SIG-M5 (cell line): ENCODE results near the gene FLAD1.
A peak's percentile ranks its signal among the peaks of the same experiment; 100 is the strongest.

ENCODE experiments used
- DNase-seq: peaks from one replicate; lab custom pipeline; 2025; lab: John Stamatoyannopoulos, UW

The FLAD1 gene

DNA sequence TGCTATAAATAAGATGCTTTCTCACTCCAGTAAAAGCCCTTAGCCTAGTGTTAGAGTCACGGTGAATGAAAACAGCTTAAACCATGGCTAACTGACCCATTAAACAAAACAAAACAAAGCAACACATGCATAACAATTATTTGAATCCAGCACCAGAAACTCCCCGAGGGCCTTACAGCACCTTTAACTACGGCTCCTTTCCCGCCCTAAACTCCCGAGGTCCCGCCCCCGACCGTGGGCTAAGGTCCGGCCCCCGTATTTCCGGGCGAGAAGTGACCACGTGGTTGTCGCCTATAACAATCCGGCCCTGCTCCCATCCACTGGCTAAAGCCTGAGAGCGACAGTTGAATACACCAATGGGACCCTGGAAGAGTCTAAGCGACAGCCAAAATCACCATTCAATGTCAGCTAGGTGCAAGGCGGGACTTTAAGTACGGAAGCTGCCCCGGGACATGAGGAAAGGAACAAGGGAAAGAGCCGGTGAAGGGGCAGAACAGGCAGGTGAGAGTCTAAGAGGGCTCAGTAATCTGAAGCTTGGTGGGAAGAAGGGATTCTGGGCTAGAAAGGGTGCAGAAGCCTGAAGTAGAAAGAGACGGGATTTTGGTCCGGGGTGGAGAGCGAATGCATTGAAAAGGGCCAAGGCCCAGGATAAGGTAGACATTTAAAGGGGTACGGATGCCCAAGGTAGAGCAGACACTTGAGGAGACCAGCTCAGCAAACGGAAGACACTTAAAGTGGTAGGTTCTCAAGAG, at the start of gene FLAD1:
TSS of gene FLAD1 (plus strand) at position 448 of the 752 bp plus-strand sequence. CDS start 351 bp downstream, outside the sequence.
- peak; percentile 100 for DNase-seq

DNA sequence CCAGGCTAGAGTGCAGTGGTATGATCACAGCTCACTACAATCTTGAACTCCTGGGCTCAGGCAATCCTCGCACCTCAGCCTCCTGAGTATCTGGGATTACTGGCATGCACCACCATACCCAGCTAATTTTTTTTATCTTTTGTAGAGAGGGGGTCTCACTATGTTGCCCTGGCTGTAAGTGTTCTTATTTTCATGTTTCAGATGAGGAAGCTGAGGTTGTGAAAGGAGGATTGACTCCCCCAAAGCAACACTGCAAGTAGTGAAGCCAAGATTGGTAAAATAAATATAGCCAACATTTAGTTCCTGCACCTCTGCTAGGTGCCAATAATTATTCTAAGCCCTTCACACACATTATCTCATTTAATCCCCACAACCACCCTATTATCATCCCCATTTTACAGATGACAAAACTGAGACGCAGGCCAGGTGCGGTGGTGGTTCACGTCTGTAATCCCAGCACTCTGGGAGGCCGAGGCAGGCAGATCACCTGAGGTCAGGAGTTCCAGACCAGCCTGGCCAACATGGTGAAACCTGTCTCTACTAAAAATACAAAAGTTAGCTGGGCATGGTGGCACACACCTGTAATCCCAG, 48.7 kb upstream of the FLAD1 start:
- no peak for DNase-seq

DNA sequence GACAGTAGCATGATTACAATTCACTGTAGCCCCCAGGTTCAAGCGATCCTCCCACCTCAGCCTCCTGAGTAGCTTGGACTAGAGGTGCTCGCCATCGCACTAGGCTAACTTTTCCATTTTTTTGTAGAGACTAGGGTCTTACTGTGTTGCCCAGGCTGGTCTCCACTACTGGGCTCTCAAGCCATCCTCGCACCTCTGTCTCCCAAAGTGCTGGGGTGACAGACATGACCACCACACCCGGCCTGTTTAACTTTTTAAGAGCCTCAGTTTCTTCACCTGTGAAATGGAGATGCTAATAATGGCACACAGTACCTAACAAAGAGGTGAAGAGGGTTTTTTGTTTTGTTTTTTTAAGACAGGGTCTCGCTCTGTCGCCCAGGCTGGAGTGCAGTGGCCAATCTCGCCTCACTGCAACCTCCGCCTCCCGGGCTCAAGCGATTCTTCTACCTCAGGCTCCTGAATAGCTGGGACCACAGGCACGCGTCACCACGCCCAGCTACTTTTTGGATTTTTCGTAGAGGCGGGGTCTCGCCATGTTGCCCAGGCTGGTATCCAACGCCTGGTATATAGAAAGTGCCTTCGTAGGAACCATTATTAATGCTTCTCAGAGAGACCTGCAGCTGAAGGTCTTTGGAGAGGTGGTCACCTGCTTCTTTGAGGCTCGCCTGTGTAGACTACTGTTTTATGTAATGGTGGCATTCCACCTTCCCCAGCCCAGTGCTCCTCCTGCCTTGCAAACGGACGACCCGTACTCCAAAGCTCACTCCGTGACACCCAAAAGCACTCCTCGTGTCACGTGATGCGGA, 47.2 kb upstream of the FLAD1 start:
- DNase-seq: no peak

DNA sequence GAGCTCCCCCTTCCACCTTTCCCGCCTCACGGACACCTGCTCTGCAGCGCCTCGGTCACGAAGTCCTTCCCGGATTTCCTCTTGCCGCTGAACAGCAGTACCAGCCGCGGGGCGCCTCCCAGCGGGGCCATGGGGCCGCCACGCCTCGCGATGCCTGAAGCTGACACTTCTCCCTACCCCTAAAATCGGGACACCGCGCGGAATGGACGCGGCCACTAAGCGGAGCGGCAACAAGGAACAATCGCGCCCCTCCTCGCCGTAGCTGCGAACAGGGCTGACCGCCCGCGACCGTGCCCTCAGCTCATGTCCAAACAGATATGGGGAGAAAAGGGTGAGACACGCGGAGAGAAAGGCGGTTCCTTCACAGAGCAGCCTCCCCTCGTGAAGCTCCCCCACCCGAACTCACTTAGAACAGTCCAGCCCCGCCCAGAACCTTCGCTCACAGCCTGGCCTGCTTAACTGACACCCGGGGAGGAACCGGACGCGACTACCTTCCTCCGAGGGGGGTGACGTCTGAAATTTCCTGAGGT, 46.5 kb upstream of the FLAD1 start, which contains the start of gene PMVK:
TSS of gene PMVK (minus strand) at position 165 of the 530 bp plus-strand sequence. CDS start at position 131, 34 bp downstream.
- peak; percentile 83 for DNase-seq

DNA sequence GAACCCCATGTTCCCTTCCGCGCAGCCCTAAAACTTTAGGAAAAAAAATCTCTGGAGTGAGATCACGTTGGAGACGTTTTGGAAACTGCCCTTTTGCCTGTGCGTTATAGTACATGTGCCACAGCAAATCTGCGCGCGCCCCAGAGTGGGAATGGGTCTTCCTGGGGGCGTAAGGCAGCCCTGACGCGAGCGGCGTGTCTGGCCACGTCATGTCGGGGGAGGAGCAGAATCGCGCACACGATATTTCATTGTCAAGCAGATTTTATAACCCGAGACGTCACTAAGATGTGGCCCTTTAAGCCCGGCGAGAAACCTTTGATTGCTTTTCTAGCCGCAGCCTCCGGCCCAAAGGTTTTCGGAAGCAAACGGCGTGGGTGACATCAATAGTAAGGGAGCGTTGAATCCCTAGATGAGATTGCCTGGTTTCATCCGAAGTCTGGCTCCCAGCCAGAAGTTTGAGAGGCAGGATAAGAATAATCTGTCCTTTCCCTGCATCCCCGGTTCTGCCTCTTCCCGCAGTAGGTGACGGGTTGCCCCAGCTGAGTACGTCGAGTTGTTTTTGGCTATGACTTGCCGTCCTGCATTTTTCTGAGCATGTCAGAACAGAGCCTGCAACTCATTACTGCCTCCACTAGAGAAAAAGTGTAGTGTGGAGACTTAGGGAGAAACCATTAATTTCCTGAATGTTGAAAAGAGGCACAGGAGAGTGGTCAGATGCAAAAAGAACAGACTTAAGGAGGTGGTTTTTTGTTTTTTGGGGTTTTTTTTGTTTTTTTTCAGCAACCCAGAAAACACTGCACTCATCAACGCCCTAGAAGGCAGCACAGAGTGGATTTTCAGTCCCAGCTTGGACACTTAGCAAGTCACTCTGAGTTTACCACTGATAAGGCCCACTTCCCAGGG, 45.8 kb upstream of the FLAD1 start:
- peak; percentile 68 for DNase-seq

DNA sequence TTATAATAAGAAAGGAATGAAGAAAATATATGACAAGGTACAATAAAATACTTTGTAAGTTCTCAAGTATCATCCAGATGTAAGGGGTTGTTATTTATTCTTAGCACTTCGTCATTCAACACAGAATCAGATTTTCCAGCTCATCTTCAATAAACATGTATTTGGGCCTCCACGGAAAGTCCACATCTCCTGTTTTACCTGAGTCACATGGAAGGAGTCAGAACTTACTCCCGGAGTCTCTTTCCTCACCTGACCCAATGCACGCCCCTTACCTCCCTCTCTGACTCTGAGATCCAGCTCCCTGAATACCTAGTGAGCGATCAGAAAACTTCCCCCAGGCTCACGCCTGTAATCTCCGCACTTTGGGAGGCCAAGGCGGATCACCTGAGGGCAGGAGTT, 45.2 kb upstream of the FLAD1 start:
- no peak for DNase-seq

DNA sequence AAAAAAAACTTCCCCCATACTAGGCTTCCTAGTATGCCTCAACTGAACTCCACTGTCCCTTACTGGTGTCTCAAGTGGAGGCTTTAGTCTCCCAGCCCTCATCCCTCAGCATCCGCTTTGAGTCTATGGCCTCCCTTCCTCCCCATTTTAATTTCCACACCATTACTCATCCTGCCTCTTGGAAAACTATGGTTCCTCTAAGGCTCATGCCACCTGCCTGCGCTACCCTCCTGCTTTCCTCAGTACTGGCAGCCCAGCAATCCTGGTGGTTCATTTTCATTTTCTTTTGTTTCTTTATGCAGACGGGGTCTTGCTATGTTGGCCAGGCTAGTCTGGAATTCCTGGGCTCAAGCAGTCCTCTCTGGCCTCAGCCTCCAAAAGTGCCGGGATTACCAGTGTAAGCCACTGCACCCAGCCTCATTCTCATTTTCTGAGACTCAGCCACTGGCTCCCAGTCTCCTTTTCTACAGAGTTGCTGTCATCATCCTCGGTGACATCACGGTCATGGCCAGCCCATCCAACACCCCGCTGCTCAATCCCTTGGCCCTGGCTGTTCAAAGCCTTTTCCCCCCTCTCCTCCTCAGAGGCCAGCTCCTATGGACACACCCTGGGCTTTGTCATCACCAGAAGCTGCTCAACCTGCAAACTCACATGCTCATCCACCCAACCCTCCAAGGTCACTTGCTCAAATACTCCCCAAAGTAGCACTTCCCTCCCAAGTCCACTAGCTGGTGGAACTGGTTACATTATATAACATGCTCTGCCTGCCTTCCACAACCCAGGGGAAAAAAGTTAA, 44.3 kb upstream of the FLAD1 start:
- no peak for DNase-seq

DNA sequence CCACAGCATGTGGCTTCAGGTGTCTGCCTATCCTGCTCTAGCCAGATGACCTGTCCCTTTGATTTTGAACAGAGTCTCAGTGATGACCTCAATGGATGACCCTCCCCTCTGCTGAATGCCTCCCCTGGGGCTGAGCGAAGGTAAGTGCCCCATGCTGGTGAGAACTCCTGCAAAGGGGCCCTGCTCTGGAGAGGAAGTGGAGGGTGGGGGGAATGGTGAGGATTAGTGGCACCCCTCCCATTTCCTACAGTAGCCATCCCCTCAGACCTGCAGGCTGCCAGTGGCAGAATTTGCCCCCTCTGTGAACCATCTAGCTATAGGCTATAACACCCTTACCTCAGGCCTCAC, 43.0 kb upstream of the FLAD1 start:
- no peak for DNase-seq

DNA sequence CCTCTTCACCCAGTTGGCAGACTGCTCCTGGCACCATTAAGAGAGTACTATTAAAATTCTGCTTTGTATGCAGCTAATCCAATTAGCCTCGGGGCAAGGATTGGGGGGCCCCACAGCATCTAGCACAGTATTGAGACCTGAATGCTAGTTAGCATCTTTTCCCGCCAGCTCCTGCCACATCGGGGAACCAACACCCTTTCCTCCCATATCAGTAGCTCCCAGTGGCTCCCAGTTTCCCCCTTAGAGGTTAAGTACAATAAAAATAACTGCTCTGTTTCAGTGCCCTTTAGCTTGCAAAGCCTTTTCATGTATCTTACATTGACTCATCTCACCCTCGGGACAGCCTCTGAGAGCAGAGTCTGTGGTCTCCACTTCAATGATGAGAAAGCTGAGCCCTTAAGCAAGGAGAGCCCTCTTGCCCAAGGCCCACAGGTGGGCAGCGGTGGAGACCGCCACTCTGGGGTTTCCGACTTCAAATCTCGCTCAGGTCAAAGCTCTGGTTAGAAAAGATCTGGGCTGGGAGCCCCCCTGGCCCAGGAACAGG, 42.4 kb upstream of the FLAD1 start:
- no peak for DNase-seq

DNA sequence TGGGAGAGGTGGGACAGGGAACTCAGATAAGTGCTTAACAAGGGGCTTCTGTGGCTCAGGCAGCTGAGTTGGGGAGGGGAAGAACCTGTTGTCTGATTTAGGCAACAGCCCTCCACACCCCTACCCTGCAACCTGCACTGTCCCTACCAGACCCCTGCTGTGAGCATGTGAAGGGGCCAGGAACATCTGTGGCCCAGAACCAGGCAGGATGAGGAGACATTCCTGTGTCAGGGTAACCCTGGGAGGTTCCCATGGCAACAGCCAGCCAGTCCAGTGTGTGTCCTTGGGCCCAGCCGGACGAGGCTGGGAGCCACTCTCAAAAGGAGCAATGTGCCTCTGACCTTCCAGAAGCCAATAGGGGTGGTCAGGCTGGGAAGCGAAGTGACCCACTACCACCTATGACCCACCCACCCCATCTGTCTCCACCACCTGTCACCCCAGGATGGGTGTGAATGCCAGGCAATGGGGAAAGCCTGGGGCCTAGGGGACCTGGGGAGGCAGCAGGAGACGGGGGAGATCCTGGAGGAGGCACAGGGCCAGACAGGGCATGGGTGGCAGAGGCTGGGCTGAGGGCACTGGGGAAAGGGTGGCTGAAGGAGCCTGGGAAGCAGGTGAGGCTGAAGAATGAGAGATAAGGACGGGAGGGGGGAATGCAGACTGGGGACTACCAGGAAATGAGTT, 41.7 kb upstream of the FLAD1 start:
- no peak for DNase-seq

DNA sequence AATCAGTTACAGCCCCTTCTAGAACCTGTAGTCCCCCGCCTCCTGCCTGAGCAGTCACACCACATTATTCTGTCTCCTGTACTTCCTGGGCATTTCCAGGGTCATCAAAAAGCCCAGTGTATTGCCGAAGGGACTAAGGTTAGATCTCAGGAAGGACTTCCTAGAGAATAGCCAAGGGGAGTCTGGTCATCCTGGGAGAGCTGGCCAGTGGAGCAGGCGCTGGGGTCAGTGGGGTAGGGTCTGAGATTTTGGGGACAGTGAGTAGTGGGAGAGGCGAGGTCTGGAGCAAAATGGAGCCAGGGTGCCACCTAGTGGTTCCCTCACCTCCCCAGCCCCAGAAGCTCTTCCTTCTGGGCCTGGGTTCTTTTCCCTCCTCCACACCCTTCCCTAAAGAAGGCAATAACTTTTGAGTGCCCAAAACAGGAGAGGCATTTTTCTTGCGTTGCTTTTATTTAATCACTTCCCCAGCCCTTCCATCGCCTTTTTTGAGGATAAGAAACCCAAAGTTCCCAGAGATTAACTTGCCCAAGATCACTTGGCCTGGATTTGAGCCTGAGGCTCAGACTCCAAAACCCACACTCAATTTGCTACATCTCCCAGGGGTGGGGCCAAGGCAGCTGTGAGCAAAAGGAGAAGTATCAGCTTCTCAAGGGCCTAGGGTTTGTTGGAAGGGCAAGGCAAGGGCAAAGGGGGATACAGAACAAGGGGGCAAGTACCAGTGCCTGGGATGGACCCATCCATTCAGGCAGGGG, 39.3 kb upstream of the FLAD1 start:
- no peak for DNase-seq

DNA sequence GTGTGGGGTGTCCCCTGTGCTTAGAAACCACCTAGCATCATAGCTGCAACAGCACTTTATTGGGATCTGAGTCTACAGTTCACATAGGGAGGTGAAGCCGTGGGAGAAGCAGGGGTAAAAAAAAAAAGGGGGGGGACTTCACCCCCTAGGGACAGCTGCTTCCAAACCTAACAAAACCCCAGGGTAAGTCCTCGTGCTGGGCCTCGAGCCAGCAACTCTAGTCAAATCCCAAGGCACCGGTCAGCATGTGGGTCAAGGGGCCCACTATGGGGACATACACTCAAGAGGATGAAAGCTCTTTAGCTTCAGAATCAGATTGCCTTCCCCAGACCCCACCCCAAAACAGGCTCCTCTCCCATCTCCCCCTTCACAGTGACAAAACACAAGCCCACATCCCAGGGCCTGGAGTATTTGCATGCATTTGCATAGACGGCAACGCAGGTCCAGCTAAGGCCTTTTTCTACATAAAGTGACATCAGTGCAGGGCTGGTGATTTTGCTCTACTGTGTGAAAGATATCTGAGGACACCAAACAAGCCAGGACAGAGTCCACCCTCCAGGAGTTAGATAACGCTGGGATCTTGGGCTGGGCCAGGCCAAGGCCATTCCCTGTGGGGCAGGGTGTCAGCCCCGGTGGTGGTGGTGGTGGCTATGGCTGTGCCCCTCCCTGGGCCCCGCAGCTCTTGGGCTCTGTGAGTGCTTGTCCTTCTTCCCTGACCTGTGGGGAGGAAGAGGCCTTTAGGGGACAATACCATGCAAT, 38.6 kb upstream of the FLAD1 start:
- DNase-seq: no peak

DNA sequence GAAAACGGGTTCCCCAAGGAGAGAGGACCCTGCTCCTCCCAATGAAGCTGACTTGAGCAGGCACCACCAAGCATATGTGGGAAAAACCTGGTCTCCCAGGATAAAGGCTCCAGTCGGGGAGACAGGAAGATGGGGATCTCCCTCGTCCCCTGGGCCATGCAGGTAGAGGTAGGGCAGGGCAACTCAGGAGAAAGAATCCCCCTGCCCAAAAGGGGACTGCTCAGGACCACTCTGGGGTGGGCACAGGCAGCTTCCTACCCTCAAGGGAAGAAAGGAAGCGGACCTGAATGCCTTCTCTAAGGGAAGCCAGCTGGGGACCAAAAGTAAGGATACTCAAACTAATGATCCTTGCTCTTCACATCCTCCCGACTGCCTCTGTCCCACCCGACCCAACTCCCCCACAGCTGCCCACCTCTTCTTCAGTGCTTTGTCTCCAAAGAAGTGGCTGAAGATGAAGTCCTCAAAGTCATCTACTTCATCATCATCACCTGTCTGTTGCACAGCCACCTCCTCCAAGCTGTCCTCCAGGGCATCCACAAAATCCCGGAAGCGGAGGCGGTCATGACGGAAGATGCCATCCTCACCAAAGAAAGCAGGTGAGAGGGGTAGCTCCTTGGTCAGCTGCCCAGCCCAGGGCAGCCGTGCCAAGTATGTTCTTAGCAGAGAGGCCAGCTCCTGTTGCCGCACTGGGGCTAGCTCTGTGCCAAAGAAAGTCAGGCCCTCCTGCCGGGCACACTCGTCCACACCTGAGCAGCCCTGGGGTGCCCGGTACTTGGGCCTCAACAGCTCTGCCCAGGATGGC, 37.8 kb upstream of the FLAD1 start:
- no peak for DNase-seq

DNA sequence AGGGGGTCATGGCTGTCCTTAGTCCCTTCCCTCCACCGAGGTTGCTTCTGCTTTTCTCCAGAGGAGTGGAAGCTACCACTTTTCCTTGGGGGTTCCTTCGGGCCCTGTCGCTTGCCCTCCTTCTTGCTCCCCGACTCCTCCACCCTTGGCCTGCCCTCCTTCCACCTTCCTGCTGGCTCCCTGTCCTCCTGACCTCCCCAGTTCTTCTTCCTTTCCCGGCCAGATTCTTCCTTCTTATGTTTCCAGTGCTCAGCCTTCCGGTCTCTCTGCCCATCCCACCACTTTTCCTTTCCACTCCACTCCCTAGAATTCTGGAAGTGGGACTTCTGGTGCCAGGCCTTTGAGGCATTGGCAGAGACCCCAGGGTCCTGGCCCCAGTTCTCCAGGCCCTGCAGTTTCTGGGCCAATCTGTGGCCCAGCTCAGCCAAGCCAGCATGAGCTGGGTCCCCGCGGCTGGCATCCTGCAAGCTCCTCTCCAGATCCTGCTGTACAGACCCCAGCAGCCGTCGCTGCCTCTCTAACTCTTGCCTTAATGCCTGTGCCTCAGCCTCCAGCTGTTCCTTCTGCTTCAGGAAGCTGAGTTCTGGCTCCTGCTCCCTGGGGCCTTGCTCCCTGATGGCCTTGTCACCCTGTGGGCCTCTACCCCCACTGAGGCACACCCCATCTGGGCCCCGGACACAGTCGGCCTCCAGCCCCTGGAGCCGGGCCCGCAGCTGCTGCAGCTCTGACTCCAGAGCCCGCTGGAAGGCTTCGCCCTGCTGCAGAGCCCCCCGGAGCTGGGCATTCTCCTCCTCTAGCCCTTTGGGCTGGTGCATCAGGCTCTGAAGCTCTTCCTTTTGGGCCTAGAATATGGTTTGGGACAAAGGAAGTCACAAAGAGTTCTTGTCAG, 36.9 kb upstream of the FLAD1 start:
- no peak for DNase-seq

DNA sequence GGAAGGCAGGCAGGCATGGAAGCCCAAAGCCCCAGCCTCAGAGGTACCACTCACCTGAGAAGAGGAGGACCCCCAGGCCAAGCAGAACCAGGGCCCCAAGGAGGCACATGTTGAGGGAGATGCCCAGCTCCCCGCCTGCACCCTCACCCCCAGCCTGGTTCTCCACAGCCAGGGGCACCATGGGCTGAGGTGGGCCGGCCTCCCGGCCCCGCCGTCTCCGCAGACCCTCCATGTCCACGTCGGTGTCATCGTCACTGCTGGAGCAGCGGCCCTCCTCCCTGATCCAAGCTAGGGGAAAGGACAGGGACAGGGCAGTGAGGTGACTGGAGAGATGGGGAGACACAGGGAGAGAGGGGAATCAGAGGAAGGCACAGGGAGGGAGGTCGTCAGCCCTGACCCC, 35.1 kb upstream of the FLAD1 start:
- no peak for DNase-seq

DNA sequence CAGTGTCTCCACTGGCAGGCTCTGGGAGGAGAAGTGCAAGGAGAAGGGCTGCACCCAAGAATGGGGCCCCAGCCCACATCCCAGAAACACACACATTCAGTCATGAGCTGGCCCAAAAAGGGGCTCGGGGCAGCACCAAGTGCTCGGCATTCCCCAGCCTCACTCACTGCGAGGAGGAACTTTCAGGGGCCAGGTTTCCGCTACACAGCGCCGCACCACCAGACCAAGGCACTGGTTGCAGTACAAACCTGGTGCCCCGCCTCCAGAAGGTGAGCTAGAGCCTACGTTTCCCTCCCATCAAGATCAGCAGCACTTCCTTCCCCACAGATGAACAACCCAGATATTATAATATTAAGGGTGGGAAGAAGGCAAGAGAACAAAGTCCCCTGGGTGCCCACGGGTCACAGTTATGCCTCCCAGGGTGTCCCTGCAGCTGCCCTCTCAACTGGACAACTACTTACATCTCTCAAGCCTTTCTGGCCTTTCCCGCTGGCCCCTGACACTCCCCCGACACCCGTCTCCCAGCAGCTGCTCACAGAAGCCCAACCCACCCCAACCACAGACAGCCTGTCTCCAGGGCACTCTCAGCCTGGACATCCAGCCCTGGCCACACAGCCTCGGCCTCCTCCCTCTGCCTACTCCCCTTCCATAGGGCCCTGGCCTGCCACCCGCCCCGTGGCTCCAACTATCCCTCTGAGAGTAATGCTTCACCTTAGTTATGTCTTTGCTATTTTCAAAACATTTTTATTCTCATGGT, 31.1 kb upstream of the FLAD1 start:
- DNase-seq: no peak
